Central memory CD4-positive, alpha-beta T cell (primary cell): ENCODE data around the gene MYO3B.
"Not testable (repeated sequence)": the region's sequence is repeated elsewhere in the genome, so short reads cannot be mapped to it uniquely, and the experiment has no call there.

Experiments
- DNase-seq: peaks from one replicate; pipeline ENCODE4 v3.0.0; 2022

MYO3B gene

GRCh38 chr2:170573671-170574070 lies 395.7 kb downstream of the MYO3B start:
- DNase-seq = no peak

- DNase-seq = no peak
These were observed 398.3 kb downstream of the MYO3B start for GRCh38 chr2:170576296-170576695.

GRCh38 chr2:170577356-170577755 lies 399.4 kb downstream of the MYO3B start:
- DNase-seq = no peak

- DNase-seq = no peak
These were observed 400.7 kb downstream of the MYO3B start for GRCh38 chr2:170578606-170579005.

- no peak for DNase-seq
These were observed 401.6 kb downstream of the MYO3B start for GRCh38 chr2:170579511-170579910.

GRCh38 chr2:170582313-170582712 lies 404.4 kb downstream of the MYO3B start:
- DNase-seq = no peak

- DNase-seq = no peak
These were observed 405.0 kb downstream of the MYO3B start for GRCh38 chr2:170582751-170583463.

GRCh38 chr2:170585067-170585466 lies 407.1 kb downstream of the MYO3B start:
- no peak for DNase-seq

- DNase-seq = no peak
These were observed 408.7 kb downstream of the MYO3B start for GRCh38 chr2:170586571-170587095.

- no peak for DNase-seq
These were observed 409.2 kb downstream of the MYO3B start for GRCh38 chr2:170587117-170587516.

GRCh38 chr2:170587922-170588321 lies 410.0 kb downstream of the MYO3B start:
- no peak for DNase-seq

GRCh38 chr2:170588729-170589128 lies 410.8 kb downstream of the MYO3B start:
- DNase-seq = no peak

GRCh38 chr2:170596576-170596975 lies 418.6 kb downstream of the MYO3B start:
- no peak for DNase-seq

GRCh38 chr2:170598067-170598395 lies 420.1 kb downstream of the MYO3B start:
- DNase-seq = no peak

- DNase-seq = no peak
These were observed 423.5 kb downstream of the MYO3B start for GRCh38 chr2:170601489-170601888.

- no peak for DNase-seq
These were observed 427.9 kb downstream of the MYO3B start for GRCh38 chr2:170605862-170606261.

- no peak for DNase-seq
These were observed 429.2 kb downstream of the MYO3B start for GRCh38 chr2:170607171-170607570.

- no peak for DNase-seq
These were observed 432.7 kb downstream of the MYO3B start for GRCh38 chr2:170610615-170611014.

GRCh38 chr2:170618948-170619347 lies 441.0 kb downstream of the MYO3B start:
- not testable (repeated sequence) for DNase-seq

GRCh38 chr2:170635094-170635493 lies 457.1 kb downstream of the MYO3B start:
- DNase-seq = not testable (repeated sequence)

GRCh38 chr2:170639635-170640034 lies 461.7 kb downstream of the MYO3B start:
- no peak for DNase-seq

- DNase-seq = no peak
These were observed 464.0 kb downstream of the MYO3B start for GRCh38 chr2:170641961-170642360.

- DNase-seq = no peak
These were observed 465.4 kb downstream of the MYO3B start for GRCh38 chr2:170643346-170643745.

- no peak for DNase-seq
These were observed 469.9 kb downstream of the MYO3B start for GRCh38 chr2:170647741-170648436.
